Right ventricle myocardium superior (tissue), 1 donor: ENCODE data around the gene CIB4. TPM values are rescaled to one million over a fixed set of nuclear protein-coding genes. Genes with fewer than 3 reads are reported as not detected.

Experiments
- ATAC-seq: fragments of 200-7000 bp; cut with Tn5 transposase; one replicate; pipeline ENCODE4 v1.9.1; 2020; ENCODE audit warnings: mild to moderate bottlenecking; ENCODE audit not compliant: poor library complexity
- DNase-seq: peaks from one replicate; pipeline ENCODE4 v3.0.0-alpha.2; 2020
- intact Hi-C: fragments of 100-400 bp; cut with DNase I; formaldehyde crosslinking; loops from one replicate; pipeline ENCODE4 v1.11.2; 2022
- total RNA-seq: library from RNA; stranded (reverse); fragmentation: NEBNext Ultra II Directional; extraction: Animal tissue kit (Norgen Biotek cat#: 25700); gene quantifications from one replicate; pipeline ENCODE4 v1.2.1, GENCODE V29; 2021
- donor health status: DM: no; HTN: yes; CAD: no; lungs with severe emphysema.

CIB4 gene
- total RNA-seq, 1 donor from 2014 or later: not detected

GRCh38 chr2:26648516-26648915, 7.3 kb upstream of the CIB4 start:
- ATAC-seq (no peak), DNase-seq (no peak)
- intact Hi-C loops: no loop called here

GRCh38 chr2:26647981-26648380, 6.8 kb upstream of the CIB4 start:
- ATAC-seq: no peak
- intact Hi-C loops: no loop called here

GRCh38 chr2:26646986-26647672, 6.0 kb upstream of the CIB4 start:
- intact Hi-C loops: no loop called here
- no peak for ATAC-seq

More at GRCh38 chr2:26647981-26648380, 6.8 kb upstream of the CIB4 start:
- no peak for DNase-seq

GRCh38 chr2:26645762-26646161, 4.6 kb upstream of the CIB4 start:
- no peak for ATAC-seq
- intact Hi-C loops: no loop called here

More at GRCh38 chr2:26646986-26647672, 6.0 kb upstream of the CIB4 start:
- no peak for DNase-seq

GRCh38 chr2:26644188-26644835, 3.1 kb upstream of the CIB4 start:
- ATAC-seq (no peak), DNase-seq (no peak)
- intact Hi-C loops: no loop called here

More at GRCh38 chr2:26645762-26646161, 4.6 kb upstream of the CIB4 start:
- no peak for DNase-seq

GRCh38 chr2:26642429-26642828, 1.3 kb upstream of the CIB4 start:
- DNase-seq (no peak), ATAC-seq (no peak)
- intact Hi-C loops: no loop called here

- ATAC-seq (peak; percentile 41), DNase-seq (no peak)
- intact Hi-C loops: no loop called here
Observed at GRCh38 chr2:26640331-26640745, 828 bp downstream of the CIB4 start.

- ATAC-seq (no peak), DNase-seq (no peak)
- intact Hi-C loops: no loop called here
Observed at GRCh38 chr2:26639685-26640243, 1.4 kb downstream of the CIB4 start.

- no peak for DNase-seq
- no peak for ATAC-seq
- intact Hi-C loops: no loop called here
Observed at GRCh38 chr2:26637811-26638310, 3.3 kb downstream of the CIB4 start.

GRCh38 chr2:26636935-26637334, 4.2 kb downstream of the CIB4 start:
- intact Hi-C loops: no loop called here
- DNase-seq (no peak), ATAC-seq (no peak)

- ATAC-seq: no peak
- intact Hi-C loops: no loop called here
- DNase-seq: no peak
Observed at GRCh38 chr2:26635401-26635800, 5.8 kb downstream of the CIB4 start.

GRCh38 chr2:26634636-26635230, 6.4 kb downstream of the CIB4 start:
- no peak for DNase-seq
- ATAC-seq: no peak
- intact Hi-C loops: no loop called here

- ATAC-seq (no peak), DNase-seq (no peak)
- intact Hi-C loops: no loop called here
Observed at GRCh38 chr2:26633993-26634595, 7.1 kb downstream of the CIB4 start.

GRCh38 chr2:26633351-26633945, 7.7 kb downstream of the CIB4 start:
- no peak for DNase-seq
- no peak for ATAC-seq
- intact Hi-C loops: no loop called here

- DNase-seq: no peak
- ATAC-seq: no peak
- intact Hi-C loops: no loop called here
Observed at GRCh38 chr2:26632624-26633185, 8.5 kb downstream of the CIB4 start.

- DNase-seq (no peak), ATAC-seq (no peak)
- intact Hi-C loops: no loop called here
Observed at GRCh38 chr2:26631401-26632170, 9.6 kb downstream of the CIB4 start.

GRCh38 chr2:26630669-26631360, 10.4 kb downstream of the CIB4 start:
- DNase-seq (no peak), ATAC-seq (no peak)
- intact Hi-C loops: no loop called here
